T-cell (primary cell): ENCODE data around the gene MT1G. TPM values are rescaled to one million over a fixed set of nuclear protein-coding genes. Genes with fewer than 3 reads are reported as not detected.

ENCODE experiments used
- ATAC-seq, 4 experiments: fragments of 200-7000 bp in 3 of 4; fragments of 150-1000 bp in 1 of 4; cut with Tn5 transposase; replicated peaks in 1 of 4; 1 replicate in 3 of 4; 2 replicates in 1 of 4; pipeline ENCODE4 v1.10.0; 2021; ENCODE audit warnings: moderate library complexity in 3 of 4, mild to moderate bottlenecking in 2 of 4, moderate number of reproducible peaks in 1 of 4
- CTCF ChIA-PET, 2 donors: fragments of 300-600 bp; sonication (Branson Sonifier 250); formaldehyde crosslinking; loops; one replicate each; lab custom pipeline; 2022; ENCODE audit warnings: antibody characterized with exemption in 2 of 2; lab: Charles Lee
- POLR2A ChIA-PET, 2 donors: fragments of 300-600 bp; sonication (Branson Sonifier 250); formaldehyde crosslinking; loops; one replicate each; lab custom pipeline; 2022; ENCODE audit warnings: antibody characterized with exemption in 2 of 2; lab: Charles Lee
- DNase-seq, 35 experiments: peaks; one replicate each; pipeline versions ENCODE4 v3.0.0 to v3.0.0-alpha.2; 2013 to 2023
- H3K27ac ChIP-seq: one replicate; pipeline ENCODE4 v1.5.1; 2013; ENCODE audit warnings: low read length
- H3K27me3 ChIP-seq, 2 experiments: replicated peaks in 1 of 2; 1 replicate in 1 of 2; 2 replicates in 1 of 2; pipeline versions ENCODE4 v1.6.1 to v1.7.0; 2013; ENCODE audit warnings: low read length in 1 of 2, mixed read lengths in 1 of 2; ENCODE audit not compliant: control insufficient read depth in 2 of 2, insufficient read depth in 2 of 2; ENCODE audit errors: extremely low read depth in 1 of 2
- H3K36me3 ChIP-seq, 2 donors: 1 replicate in 1 of 2; 2 replicates in 1 of 2; pipeline versions ENCODE4 v1.6.1 to v1.7.0; 2013; ENCODE audit warnings: low read length in 1 of 2; ENCODE audit not compliant: control insufficient read depth in 2 of 2, insufficient read depth in 1 of 2; ENCODE audit errors: extremely low read depth in 1 of 2
- H3K4me1 ChIP-seq, 2 experiments: 1 replicate in 1 of 2; 2 replicates in 1 of 2; pipeline versions ENCODE4 v1.6.1 to v1.7.0; 2013; ENCODE audit warnings: low read length in 2 of 2, mixed read lengths in 1 of 2; ENCODE audit not compliant: insufficient read depth in 2 of 2, control insufficient read depth in 1 of 2; ENCODE audit errors: extremely low read depth in 1 of 2
- H3K4me3 ChIP-seq, 2 donors: 1 replicate in 1 of 2; 2 replicates in 1 of 2; pipeline versions ENCODE4 v1.5.1 to v1.7.0; 2013; ENCODE audit warnings: mild to moderate bottlenecking in 2 of 2, low read length in 1 of 2, moderate library complexity in 1 of 2; ENCODE audit not compliant: control insufficient read depth in 1 of 2; ENCODE audit errors: extremely low read depth in 1 of 2
- H3K9me3 ChIP-seq: 2 replicates; pipeline ENCODE4 v1.7.0; 2013
- H3K27ac Mint-ChIP-seq, 2 donors: one replicate each; pipeline ENCODE4 v1.8.0; 2020 to 2021; ENCODE audit warnings: mild to moderate bottlenecking in 2 of 2, mixed read lengths in 2 of 2
- H3K27me3 Mint-ChIP-seq, 2 donors: one replicate each; pipeline ENCODE4 v1.8.0; 2021 to 2022; ENCODE audit warnings: mixed read lengths in 2 of 2
- H3K36me3 Mint-ChIP-seq: one replicate; pipeline ENCODE4 v1.8.0; 2021; ENCODE audit warnings: mixed read lengths
- H3K4me1 Mint-ChIP-seq, 3 donors: one replicate each; pipeline ENCODE4 v1.8.0; 2020 to 2022; ENCODE audit warnings: mixed read lengths in 3 of 3, mild to moderate bottlenecking in 1 of 3
- H3K4me3 Mint-ChIP-seq, 3 donors: one replicate each; pipeline ENCODE4 v1.8.0; 2020 to 2022; ENCODE audit warnings: mild to moderate bottlenecking in 3 of 3, mixed read lengths in 3 of 3, moderate library complexity in 3 of 3
- H3K9me3 Mint-ChIP-seq, 3 donors: one replicate each; pipeline ENCODE4 v1.8.0; 2020 to 2022; ENCODE audit warnings: mixed read lengths in 3 of 3
- WGBS: methylation state at CpG from one replicate; pipeline ENCODE4 v1.1.5; 2013; ENCODE audit warnings: missing lambda C conversion rate; ENCODE audit not compliant: insufficient coverage; 5-methylcytosine and 5-hydroxymethylcytosine counted together
- total RNA-seq, 35 experiments: library from RNA in 6 of 35; stranded (reverse) in 6 of 35; fragments of 120-200 nt in 1 of 35; gene quantifications; one replicate each; pipeline versions ENCODE4 v1.2.1 to v1.2.4 and lab custom pipeline; 2013 to 2026

MT1G gene
- total RNA-seq, 5 donors from 2014 or later (not counting 1 experiment from before 2014, with no cell fraction given): 2.0 to 4.1 (median 4.0) TPM; not detected in 2

- no peak overlapping the region for H3K27ac Mint-ChIP-seq
- ATAC-seq: no peak
- no peaks in the 10 kb centered on the region for H3K36me3 Mint-ChIP-seq
- WGBS: 79% methylated on average over 6 of the region's 9 CpGs
- peaks cover 24 to 49% of the 10 kb centered on the region in 2 experiments for H3K27me3 ChIP-seq
- H3K4me3 ChIP-seq: no peak overlapping the region
- H3K27ac ChIP-seq: no peak overlapping the region
- H3K9me3 Mint-ChIP-seq: no peaks in the 10 kb centered on the region
- POLR2A ChIA-PET: interaction anchor here in 1 of 2 donors (0.6 to 0.9 kb wide), 2 partner anchors 14 to 710 kb away, joined by 3 to 6 read pairs; no protein-coding TSS in a partner anchor
- peaks cover 0 to 35% of the 10 kb centered on the region in 2 experiments for H3K4me1 ChIP-seq
- DNase-seq: no peak
- no peak overlapping the region for H3K4me3 Mint-ChIP-seq
- H3K27me3 Mint-ChIP-seq: peaks cover 28 to 40% of the 10 kb centered on the region in 2 donors
- H3K4me1 Mint-ChIP-seq: peaks cover 24 to 30% (median 26%) of the 10 kb centered on the region in 3 donors
- no peaks in the 10 kb centered on the region for H3K9me3 ChIP-seq
- H3K36me3 ChIP-seq: no peaks in the 10 kb centered on the region
- CTCF ChIA-PET: no interaction called here
These were observed 39.1 kb downstream of the MT1G start for GRCh38 chr16:56628486-56629350.

GRCh38 chr16:56626685-56627084 is 41.2 kb downstream of the MT1G start:
- Mint-ChIP-seq H3K4me1 (peaks cover 16 to 22% (median 18%) of the 10 kb centered on the region in 3 donors), H3K9me3 (no peaks in the 10 kb centered on the region), H3K36me3 (no peaks in the 10 kb centered on the region), H3K27me3 (peaks cover 14 to 24% of the 10 kb centered on the region in 2 donors), H3K4me3 (peak overlapping the region in 1 of 3 donors; percentile 86), H3K27ac (no peak overlapping the region)
- H3K36me3 ChIP-seq: no peaks in the 10 kb centered on the region
- H3K27ac ChIP-seq: no peak overlapping the region
- ATAC-seq (no peak), DNase-seq (no peak)
- H3K4me3 ChIP-seq: no peak overlapping the region
- ChIA-PET CTCF (no interaction called here), POLR2A (no interaction called here)
- peaks cover 20 to 29% of the 10 kb centered on the region in 2 experiments for H3K27me3 ChIP-seq
- 84% methylated on average over 6 of the region's 7 CpGs for WGBS
- peaks cover 0 to 22% of the 10 kb centered on the region in 2 experiments for H3K4me1 ChIP-seq
- no peaks in the 10 kb centered on the region for H3K9me3 ChIP-seq

- CTCF ChIA-PET: interaction anchor here in 1 of 2 donors (1.0 kb wide), 1 partner anchor 76 kb away, joined by 7 read pairs; no protein-coding TSS in a partner anchor
- H3K27ac ChIP-seq: peak overlapping the region; percentile 29
- POLR2A ChIA-PET: interaction anchor here (0.5 to 1.1 kb wide), 4 partner anchors 18 to 311 kb away, joined by 3 to 9 read pairs (median 6); partner anchors contain the start of gene MT2A (in 1 of the 2)
- peaks cover 17 to 23% of the 10 kb centered on the region in 2 experiments for H3K27me3 ChIP-seq
- Mint-ChIP-seq H3K36me3 (no peaks in the 10 kb centered on the region), H3K4me3 (peak overlapping the region; percentile 82 to 88 (median 86)), H3K4me1 (peaks cover 13 to 20% (median 16%) of the 10 kb centered on the region in 3 donors), H3K9me3 (no peaks in the 10 kb centered on the region), H3K27me3 (peaks cover 8 to 19% of the 10 kb centered on the region in 2 donors), H3K27ac (peak overlapping the region; percentile 34 to 69)
- no peaks in the 10 kb centered on the region for H3K9me3 ChIP-seq
- DNase-seq: no peak
- H3K4me3 ChIP-seq: peak overlapping the region; percentile 56 to 65
- peaks cover 0 to 21% of the 10 kb centered on the region in 2 experiments for H3K4me1 ChIP-seq
- peak in 3 of 4 experiments; percentile 24 to 39 (median 25) for ATAC-seq
- 26% methylated on average over 8 of the region's 16 CpGs for WGBS
- H3K36me3 ChIP-seq: no peaks in the 10 kb centered on the region
These were observed 41.8 kb downstream of the MT1G start for GRCh38 chr16:56625943-56626654.

DNA sequence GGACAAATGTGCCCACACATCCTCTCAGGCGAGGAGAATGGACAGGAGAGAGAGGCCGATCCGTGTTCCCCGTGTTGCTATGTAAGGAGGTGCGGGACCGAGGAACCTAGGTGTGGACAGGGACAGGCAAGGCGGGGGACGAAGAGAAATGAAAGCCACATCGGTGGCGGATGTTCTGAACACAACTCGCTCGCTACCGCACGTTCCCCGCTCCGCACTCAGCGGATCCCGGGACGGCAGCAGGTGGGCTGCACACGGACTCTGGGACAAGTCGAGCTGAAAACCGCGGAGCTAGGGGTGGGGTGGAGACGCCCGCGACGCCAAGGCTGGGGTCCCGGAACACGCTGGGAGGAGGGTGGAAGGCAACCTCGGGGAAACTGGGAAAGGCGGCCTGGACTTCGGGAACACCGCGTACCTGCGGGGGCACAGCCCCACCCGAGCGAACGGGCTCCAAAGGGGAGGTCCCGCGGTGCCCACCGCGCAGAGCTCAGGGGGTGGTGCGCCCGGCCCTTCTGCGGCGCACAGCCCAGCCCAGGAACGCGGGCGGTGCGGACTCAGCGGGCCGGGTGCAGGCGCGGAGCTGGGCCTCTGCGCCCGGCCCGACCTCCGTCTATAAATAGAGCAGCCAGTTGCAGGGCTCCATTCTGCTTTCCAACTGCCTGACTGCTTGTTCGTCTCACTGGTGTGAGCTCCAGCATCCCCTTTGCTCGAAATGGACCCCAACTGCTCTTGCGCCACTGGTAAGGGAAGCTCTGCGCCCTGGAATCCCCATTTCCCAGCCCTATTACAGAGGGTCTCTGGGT is 42.5 kb downstream of the MT1G start, which contains the start of gene MT1E:
Gene MT1E, plus strand, starts transcription at position 642 of the 803 bp plus-strand sequence. Its CDS starts 71 bp downstream, at position 713.
- WGBS: 5% methylated on average over 62 of the region's 62 CpGs
- Mint-ChIP-seq H3K36me3 (no peaks in the 10 kb centered on the region), H3K27ac (peak within 1 kb of the TSS; percentile 58 to 82), H3K4me1 (peaks cover 13 to 20% (median 16%) of the 10 kb centered on the region in 3 donors), H3K27me3 (peaks cover 4 to 12% of the 10 kb centered on the region in 2 donors), H3K9me3 (no peaks in the 10 kb centered on the region), H3K4me3 (peak within 1 kb of the TSS; percentile 82 to 88 (median 86))
- ATAC-seq (peak; percentile 91 to 94 (median 94)), DNase-seq (peak in 23 of 35 experiments; percentile 15 to 77 (median 37))
- no peaks in the 10 kb centered on the region for H3K9me3 ChIP-seq
- no peaks in the 10 kb centered on the region for H3K36me3 ChIP-seq
- H3K4me3 ChIP-seq: peak within 1 kb of the TSS; percentile 56 to 65
- H3K27ac ChIP-seq: peak within 1 kb of the TSS; percentile 29
- peaks cover 17 to 20% of the 10 kb centered on the region in 2 experiments for H3K27me3 ChIP-seq
- POLR2A ChIA-PET: interaction anchor here (0.5 to 1.1 kb wide), 4 partner anchors 17 to 312 kb away, joined by 3 to 9 read pairs (median 6); partner anchors contain the start of gene MT2A (in 1 of the 2)
- H3K4me1 ChIP-seq: peaks cover 0 to 21% of the 10 kb centered on the region in 2 experiments
- CTCF ChIA-PET: interaction anchor here in 1 of 2 donors (1.0 kb wide), 1 partner anchor 77 kb away, joined by 7 read pairs; no protein-coding TSS in a partner anchor

GRCh38 chr16:56623637-56624036 is 44.2 kb downstream of the MT1G start:
- no peak for ATAC-seq
- Mint-ChIP-seq H3K27ac (no peak overlapping the region), H3K36me3 (no peaks in the 10 kb centered on the region), H3K4me1 (peaks cover 13 to 18% (median 16%) of the 10 kb centered on the region in 3 donors), H3K9me3 (no peaks in the 10 kb centered on the region), H3K27me3 (peaks cover 0 to 16% of the 10 kb centered on the region in 2 donors), H3K4me3 (no peak overlapping the region)
- no peak overlapping the region for H3K4me3 ChIP-seq
- ChIA-PET CTCF (interaction anchor here (0.6 to 1.1 kb wide), 6 partner anchors 11 to 605 kb away, joined by 3 to 6 read pairs (median 4); partner anchors contain the start of gene MT2A (in 1 of the 2)), POLR2A (interaction anchor here (0.6 to 1.1 kb wide), 3 partner anchors 13 to 60 kb away, joined by 3 to 10 read pairs (median 4); no protein-coding TSS in a partner anchor)
- H3K9me3 ChIP-seq: no peaks in the 10 kb centered on the region
- DNase-seq: no peak
- peaks cover 14 to 20% of the 10 kb centered on the region in 2 experiments for H3K27me3 ChIP-seq
- no peaks in the 10 kb centered on the region for H3K36me3 ChIP-seq
- WGBS: no CpG with 5 or more reads among the region's 2 CpGs
- H3K27ac ChIP-seq: no peak overlapping the region
- H3K4me1 ChIP-seq: peaks cover 0 to 21% of the 10 kb centered on the region in 2 experiments
